GDM1 (cell line): ENCODE results near the gene EIF4E3.

Source experiments
- DNase-seq: peaks from one replicate; lab custom pipeline; 2025; lab: John Stamatoyannopoulos, UW

Gene EIF4E3

GRCh38 chr3:71723452-71724170, 1.6 kb downstream of the EIF4E3 start:
- DNase-seq: no peak

- DNase-seq: no peak
These were observed 2.5 kb downstream of the EIF4E3 start for GRCh38 chr3:71722693-71723092.

GRCh38 chr3:71721651-71722157, 3.5 kb downstream of the EIF4E3 start:
- no peak for DNase-seq

GRCh38 chr3:71721002-71721401, 4.2 kb downstream of the EIF4E3 start:
- DNase-seq: no peak

- no peak for DNase-seq
These were observed 7.1 kb downstream of the EIF4E3 start for GRCh38 chr3:71718072-71718471.

GRCh38 chr3:71714595-71714994, 10.6 kb downstream of the EIF4E3 start:
- no peak for DNase-seq

- DNase-seq: no peak
These were observed 12.2 kb downstream of the EIF4E3 start for GRCh38 chr3:71713041-71713440.

- DNase-seq: no peak
These were observed 14.2 kb downstream of the EIF4E3 start for GRCh38 chr3:71710906-71711494.

GRCh38 chr3:71709908-71710511, 15.2 kb downstream of the EIF4E3 start:
- no peak for DNase-seq

GRCh38 chr3:71708476-71709105, 16.6 kb downstream of the EIF4E3 start:
- DNase-seq: no peak

GRCh38 chr3:71707595-71707994, 17.6 kb downstream of the EIF4E3 start:
- DNase-seq: no peak

- no peak for DNase-seq
These were observed 19.5 kb downstream of the EIF4E3 start for GRCh38 chr3:71705681-71706080.

- no peak for DNase-seq
These were observed 20.3 kb downstream of the EIF4E3 start for GRCh38 chr3:71704915-71705314.

GRCh38 chr3:71703797-71704196, 21.4 kb downstream of the EIF4E3 start:
- no peak for DNase-seq

- peak; percentile 50 for DNase-seq
These were observed 22.8 kb downstream of the EIF4E3 start for GRCh38 chr3:71702131-71703024.

- no peak for DNase-seq
These were observed 23.9 kb downstream of the EIF4E3 start for GRCh38 chr3:71701251-71701762.

- DNase-seq: no peak
These were observed 30.2 kb downstream of the EIF4E3 start for GRCh38 chr3:71695000-71695482.

GRCh38 chr3:71694358-71694999, 30.7 kb downstream of the EIF4E3 start:
- no peak for DNase-seq

GRCh38 chr3:71693641-71694040, 31.6 kb downstream of the EIF4E3 start:
- DNase-seq: no peak

GRCh38 chr3:71692139-71692538, 33.1 kb downstream of the EIF4E3 start:
- DNase-seq: no peak

- no peak for DNase-seq
These were observed 34.8 kb downstream of the EIF4E3 start for GRCh38 chr3:71690341-71690841.
